NCI-H748 (cell line): ENCODE measurements around the gene PRG3.
"Not testable (repeated sequence)": the region's sequence is repeated elsewhere in the genome, so short reads cannot be mapped to it uniquely, and the experiment has no call there.

ENCODE experiments used
- DNase-seq: peaks from one replicate; lab custom pipeline; 2025; ENCODE audit not compliant: unreplicated experiment; lab: John Stamatoyannopoulos, UW

Gene PRG3

DNA sequence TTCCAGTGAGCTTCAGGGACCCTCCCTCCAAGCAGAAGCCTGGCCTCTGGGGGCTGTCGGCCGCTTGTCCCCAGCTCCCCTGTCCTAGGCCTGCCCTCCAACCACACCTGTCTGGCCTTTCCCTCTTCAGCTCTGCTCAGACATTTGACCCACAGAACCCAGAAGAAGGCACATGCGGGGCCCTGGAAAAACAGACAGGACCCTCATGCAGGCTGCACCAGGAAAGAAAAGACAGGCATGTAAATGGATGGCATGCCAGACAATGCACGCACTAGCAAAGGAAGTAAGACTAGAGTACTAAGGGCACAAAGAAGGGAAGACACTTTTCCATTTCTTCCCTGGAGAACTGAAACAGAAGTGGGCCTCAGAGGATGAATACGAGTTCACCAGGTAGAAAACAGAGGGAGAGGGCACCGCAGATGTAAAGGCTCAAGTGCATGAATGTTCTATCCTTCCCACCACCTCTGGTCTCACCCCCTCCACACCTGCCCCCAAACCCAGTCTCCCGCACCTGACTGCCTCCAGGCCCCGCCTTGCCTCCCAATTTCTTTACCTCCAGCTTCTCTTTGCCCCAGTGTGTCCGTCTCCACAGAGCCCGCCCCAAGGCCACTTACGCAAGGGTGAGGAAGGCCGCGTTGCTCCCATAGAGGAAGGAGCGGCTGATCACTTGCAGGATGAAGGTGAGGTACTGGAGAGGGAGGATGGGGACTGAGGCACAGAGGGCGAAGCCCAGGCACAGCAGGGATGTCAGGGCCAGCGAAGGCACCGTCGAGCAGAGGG, 28.6 kb upstream of the PRG3 start:
- DNase-seq = no peak

DNA sequence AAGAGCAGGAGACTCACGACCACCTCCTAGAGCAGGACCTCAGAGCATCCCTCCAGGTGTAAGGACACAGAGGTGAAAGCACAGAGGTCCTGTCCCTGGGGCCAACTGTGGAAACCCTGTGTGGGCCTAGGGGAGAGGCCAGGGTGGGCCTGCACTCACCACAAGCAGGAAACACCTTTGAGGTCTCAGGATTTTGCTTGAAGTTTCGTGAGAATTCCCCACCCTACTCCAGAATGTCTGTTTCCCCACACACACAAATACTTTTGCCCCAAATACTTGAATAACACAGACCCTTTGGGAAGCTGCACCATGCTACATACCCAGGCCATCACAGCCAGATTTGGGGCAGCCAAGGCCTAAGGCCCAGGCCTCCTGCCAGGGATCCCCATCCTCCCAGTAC, 27.8 kb upstream of the PRG3 start:
- DNase-seq = no peak

DNA sequence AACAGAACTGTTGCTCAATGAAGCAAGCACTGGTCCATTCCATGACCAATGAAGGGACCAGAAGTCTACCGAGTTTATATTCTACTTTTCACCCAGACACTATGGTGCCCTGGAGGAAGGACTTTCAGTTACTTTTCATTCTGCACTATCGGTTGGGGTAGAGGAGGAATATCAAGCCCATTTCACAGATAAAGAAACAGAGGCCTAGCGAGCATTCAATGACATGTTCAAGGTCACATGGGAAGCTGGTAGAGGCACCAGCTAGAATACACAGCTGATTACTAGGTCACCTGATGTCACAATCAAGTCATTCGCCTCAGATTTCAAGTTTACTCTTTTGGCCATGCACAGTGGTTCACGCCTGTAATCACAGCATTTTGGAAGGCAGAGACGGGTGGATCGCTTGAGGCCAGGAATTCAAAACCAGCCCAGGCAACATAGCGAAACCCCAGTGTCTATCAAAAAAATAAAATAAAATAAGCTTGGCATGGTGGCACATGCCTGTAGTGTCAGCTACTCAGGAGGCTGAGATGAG, 27.1 kb upstream of the PRG3 start:
- no peak for DNase-seq

DNA sequence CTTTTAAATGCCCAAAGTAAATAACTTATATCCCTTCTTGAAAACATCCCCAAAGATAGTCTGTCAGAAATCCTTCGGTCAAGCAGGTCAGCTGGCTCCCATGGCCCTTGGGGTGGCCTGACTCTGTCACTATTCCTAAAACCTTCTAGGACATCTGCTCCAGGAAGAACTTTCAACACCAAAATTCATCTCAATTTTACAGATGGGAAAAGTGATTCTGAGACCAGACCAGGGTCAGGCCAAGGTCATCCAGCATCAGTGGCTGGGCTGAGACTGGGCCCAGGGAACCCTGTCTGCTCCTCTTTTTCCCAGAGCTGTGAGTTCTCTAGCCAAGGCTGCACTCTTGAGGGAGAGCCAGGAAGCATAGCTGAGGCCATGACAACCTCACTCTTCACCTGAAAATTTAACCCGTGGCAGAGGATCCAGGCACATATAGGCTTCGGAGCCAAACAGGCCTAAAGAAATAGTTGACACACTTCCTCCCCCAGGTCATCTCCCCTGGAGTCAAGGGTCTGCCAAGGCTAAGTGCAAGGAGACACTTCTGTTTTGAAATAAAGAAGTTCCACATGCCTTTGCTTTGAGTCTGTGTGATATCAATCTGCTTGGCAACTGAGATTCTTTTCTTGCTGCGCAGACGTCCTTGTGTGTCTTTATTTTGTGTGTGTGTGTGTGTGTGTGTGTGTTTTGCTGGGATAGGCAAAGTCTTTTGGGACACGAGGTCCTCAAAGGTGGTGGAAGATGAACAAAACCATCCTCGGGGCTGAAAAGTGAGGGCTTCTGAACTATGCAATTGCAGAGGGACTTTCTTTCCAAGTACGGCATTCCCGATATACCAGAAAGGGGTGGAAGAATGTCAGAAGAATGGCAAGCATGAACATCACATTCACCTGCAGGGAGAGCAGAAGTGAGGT, 26.3 kb upstream of the PRG3 start:
- DNase-seq = no peak

DNA sequence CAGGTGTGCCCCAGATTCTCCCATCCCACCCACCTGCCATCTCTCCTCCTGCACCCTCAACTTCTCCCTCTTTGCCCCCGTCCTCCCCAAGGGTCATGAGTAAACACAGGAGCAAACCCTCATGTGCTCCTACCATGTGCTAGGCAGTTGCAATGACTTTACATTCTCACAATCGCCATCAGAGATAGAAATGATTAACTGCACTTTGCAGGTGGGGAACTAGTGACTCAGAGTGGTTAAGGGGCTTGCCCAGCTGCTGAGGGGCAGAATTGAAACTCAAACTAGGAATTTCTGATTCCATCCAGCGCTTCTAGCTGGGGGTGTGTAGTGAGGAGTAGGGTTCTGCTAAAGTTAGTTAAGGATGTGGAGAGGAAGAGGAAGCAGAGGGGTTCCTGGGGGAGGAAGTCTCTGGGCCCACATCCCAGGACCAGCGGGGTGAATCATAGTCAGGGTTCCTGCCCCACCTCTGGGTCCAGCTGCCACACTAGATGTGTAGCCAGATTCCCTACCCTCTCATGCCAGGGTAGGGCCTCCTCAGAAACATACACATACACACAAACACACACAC, 25.5 kb upstream of the PRG3 start:
- no peak for DNase-seq

DNA sequence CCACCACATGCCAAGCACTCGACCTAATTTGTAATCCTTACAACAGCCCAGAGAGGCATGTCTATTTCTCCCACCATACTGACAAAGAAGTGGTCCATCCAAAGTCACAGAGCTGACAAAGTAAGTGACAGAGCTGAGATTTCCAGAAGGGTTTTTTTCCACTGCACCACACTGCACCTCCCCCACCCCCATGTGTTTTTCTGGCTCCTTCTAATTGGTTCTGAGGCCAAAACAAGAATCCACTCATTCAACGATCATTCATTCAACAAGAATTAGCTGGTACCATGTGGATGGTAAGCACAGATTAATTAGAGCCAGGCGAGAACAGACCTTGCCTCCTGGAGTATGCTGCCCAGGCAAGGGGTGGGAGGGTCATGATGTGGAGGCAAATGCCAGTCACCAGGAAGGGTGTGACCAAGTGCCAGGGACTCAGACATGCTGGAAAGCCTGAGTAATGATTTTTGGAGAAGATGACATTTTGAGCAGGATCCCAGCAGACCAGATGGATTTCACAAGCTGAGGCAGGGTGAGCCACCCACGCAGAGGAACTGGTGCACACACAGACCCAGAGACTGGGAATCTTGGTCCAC, 24.4 kb upstream of the PRG3 start:
- DNase-seq = no peak

DNA sequence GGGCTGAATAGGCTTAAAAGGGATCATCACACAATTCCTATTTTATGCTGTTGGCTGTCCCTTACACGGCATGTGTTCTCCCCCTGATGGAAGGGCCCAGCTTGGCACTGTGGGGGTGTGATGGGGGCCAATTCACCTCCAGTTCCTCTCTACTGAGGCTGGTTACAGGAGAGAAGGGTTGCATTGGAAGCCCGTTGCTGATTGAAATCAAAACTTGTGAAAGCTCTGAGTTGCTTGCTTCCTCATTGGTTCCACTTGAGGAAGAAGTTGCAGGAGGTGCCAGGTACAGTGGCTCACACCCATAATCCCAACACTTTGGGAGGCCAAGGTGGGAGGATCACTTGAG, 22.8 kb upstream of the PRG3 start:
- DNase-seq = no peak

DNA sequence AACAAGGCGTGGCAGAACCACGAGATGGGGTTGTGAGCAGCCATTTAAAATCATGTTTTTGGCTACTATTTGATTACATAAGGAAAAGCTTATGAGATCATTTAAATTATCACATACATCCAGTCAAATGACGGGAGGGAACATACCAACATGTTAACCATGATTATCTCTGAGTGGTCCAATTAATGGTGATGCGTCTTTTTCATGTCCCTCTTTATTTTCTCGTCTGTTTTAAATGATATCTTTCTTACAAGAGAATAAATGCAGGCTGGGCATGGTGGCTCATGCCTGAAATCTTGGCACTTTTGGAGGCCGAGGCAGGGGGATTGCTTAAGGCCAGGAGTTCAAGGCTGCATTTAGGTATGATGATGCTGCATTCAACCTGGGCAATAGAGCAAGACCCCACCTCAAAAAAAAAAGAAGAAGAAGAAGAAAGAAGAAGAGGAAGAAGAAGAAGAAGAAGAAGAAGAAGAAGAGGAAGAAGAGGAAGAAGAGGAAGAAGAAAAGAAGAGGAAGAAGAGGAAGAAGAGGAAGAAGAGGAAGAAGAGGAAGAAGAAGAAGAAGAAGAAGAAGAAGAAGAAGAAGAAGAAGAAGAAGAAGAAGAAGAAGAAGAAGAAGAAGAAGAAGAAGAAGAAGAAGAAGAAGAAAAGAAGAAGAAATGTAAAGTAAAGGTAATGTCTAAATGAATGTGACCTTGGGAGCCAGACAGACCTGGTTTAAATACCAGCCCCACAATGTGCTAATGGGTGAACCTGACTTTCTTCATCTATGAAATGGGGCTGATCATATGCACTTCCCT, 22.3 kb upstream of the PRG3 start:
- not testable (repeated sequence) for DNase-seq

DNA sequence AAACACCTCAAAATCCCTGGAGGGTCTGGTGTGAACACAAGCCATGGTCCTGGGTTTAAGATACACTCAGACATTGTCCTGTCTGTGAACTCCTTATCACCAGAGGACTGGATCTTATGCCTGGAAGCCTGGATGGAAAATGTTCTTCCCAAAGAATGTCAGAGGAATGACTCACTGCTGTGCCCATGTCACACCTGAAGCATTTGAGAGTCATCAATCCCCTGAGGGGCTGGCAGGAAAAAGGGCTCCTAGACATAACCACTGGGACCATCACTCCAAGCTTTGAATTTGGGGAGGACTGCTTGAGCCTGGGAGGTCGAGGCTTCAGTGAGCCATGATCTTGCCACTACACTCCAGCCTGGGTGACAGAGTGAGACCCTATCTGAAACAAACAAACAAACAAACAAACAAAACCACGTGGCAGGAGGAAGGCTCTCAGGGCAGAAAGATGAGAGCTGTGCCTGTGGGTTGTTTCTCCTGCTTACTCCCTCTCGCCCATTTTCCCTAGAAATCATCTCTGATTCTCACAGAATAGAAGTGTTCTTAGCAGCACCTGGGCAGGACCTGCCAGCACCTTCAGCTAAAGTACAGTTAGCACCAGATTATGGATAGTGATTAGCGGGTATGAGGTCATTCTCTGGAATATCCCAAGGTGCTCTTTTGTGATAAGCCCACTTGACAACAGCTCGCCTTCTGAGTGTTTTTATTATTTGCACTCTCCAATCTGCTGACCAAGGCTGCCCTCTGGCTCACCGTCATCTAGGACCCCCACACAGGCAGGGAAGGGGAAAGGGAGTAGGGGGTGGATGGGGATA, 21.4 kb upstream of the PRG3 start:
- peak; percentile 15 for DNase-seq

DNA sequence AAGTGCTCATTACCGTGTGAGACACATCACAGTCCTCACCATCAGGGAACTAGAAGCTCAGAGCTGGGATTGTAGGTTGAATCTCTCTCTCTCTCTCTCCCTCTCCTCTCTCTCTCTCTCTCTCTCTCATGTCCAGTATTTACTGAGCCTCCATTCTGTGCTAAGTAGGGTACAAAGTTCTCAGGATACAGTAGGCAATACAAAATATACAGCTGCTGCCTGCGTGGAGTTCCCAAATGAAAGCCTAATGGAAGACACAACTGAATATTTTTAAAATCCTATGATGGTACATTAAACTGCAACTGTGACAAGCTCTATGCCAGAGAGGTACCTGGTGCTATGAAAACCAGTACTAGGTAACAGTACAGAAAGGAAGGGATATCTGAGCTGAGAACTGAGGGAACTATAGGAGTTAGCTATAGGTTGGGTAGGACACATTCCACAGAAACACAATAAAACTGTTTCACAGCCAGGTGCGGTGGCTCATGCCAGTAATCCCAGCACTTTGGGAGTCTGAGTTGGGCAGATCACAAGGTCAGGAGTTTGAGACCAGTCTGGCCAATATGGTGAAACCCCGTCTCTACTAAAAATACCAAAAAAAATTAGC, 19.1 kb upstream of the PRG3 start:
- DNase-seq = no peak

DNA sequence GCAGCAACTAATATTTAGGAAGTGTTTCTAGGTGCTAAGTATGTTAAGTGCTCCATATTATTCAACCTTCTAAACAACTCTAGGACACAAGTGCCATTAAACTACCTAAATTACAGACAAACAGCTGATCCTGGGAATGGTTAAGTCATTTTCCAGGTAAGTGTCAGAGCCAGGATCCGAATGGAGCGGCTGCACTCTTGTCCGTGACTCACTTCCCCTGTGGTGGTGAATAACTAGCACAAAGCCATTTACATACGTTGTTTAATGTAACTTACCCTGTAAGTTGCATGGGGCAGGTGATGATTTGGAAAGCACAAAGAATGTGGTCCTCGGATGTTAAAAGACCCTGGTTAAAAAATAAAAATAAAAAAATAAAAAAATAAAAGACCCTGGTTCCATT, 18.3 kb upstream of the PRG3 start:
- no peak for DNase-seq

DNA sequence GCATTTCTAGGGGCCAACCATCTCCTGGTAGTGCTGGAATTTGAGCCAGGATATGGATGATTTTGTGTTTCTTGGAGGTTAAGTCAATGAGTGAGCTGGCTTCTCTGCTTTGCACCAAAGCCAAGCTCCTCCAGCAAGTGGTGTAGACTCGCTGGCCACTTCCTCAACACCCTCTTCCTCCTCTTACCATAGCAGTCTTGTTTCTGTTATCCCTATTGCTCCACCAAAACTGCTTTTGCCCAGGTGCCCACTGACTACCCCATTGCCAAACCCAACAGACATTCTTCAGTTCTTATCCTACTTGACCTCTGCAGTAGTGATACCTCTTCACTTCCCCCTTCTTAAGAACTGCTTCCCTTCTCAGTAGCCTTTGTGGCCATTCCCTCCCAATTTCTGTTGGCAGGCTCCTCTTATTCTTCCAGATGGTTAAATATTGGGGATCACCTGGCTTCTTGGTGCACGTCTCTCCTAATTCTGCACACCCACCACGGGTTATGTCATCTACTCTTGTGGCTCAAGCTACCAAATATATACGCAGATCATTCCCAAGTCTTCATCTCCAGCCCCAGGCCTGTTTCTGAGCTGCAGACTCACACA, 16.5 kb upstream of the PRG3 start:
- no peak for DNase-seq

DNA sequence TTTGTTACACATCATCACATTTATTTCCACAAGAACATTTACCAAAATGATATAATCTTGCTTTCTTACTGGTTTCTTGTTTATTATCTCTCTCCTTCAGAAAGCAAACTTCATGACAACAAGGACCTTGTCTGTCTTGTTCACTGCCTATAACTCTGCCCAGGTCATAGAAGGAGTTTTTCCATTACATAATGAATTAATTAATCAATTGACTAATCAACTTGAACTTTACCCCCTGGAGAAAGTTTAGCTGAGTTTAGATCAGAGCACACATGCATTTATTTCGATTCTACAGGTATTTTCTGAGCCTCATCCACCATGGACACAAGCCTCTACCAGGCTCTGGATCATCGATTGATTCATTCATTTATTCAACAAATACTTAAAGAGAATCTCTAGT, 15.8 kb upstream of the PRG3 start:
- DNase-seq = no peak

DNA sequence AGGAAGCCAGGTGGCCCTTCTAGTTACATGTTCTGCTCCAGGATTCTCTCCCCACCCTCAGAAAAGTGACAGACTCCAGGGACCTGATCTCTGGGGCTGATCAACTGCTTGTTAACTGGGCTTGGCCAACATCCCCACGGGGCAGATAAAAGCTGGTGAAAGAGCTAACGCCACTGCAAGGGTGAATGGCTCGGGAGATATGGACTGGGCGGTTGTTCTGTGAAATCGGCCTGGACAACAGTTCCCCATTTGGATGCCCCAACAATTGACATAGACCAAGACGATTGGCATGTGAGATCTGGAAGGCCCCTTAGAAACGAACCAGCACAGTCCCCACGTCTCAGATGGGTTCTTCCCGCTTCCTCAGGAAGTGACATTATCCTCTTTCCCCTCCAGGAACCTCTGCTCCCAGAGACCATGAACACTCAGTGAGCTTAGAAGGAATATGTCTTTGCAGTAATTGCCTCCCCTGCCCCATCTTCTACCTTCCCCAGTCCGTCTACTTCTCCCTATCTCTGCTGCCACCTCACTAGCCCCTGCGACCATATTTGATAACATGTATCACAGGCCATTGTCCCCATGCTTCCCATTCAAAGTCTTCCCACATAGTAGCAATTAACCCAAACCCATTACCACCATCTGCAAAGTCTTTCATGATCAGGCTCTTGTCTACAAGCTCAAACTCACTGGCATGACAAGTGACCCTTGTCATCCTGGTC, 15.1 kb upstream of the PRG3 start:
- DNase-seq = no peak

DNA sequence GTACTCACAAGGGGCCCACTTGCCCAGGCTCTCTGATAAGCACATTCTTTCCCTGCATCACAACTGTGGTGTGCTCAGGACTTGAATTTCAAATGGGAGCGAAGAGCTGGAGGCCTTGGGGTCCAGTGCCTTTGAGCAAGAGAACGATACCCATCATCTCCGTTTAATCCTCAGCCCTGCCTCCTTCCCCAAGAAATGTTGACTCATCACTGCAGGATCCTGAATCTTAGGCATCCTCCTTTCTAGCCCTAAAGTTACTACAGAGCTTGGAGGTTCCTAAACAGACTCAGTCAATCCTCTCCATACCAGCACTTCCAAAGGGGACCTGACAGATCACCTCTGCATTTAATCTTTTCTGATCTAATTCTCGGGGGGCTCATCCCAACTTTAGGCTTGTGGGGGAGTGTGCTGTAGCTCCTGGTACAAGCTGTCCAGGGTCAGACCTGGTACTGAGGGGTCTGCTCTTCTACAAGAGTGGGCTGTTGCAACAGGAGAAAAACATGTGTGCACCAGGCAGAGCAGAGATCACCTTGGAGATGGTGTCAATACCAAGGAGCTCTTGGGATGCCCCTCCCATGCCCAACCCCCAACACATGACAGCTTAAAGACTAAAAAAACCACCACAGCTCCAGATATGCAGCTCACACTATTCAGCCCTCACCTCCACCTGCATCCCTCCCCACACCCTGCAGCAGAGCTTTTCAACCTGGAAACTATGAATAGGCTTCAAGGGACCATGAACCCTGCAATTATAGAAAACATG, 13.4 kb upstream of the PRG3 start:
- no peak for DNase-seq

DNA sequence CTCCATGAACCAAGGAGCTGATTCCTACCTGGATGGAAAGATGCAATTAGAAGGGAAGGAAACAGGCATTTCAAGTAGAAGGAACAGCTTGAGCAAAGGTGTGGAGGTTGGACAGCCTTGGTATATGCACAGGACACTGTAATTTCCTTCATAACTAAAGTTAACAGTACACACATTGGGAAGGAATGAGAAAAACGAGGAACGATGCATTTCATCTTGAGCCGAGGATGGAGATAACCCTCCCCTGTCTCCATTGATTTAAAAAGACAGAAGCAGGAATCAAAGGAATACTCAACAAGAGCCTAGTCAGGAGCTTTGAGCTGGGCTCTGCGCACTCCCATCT, 11.8 kb upstream of the PRG3 start:
- DNase-seq = no peak

DNA sequence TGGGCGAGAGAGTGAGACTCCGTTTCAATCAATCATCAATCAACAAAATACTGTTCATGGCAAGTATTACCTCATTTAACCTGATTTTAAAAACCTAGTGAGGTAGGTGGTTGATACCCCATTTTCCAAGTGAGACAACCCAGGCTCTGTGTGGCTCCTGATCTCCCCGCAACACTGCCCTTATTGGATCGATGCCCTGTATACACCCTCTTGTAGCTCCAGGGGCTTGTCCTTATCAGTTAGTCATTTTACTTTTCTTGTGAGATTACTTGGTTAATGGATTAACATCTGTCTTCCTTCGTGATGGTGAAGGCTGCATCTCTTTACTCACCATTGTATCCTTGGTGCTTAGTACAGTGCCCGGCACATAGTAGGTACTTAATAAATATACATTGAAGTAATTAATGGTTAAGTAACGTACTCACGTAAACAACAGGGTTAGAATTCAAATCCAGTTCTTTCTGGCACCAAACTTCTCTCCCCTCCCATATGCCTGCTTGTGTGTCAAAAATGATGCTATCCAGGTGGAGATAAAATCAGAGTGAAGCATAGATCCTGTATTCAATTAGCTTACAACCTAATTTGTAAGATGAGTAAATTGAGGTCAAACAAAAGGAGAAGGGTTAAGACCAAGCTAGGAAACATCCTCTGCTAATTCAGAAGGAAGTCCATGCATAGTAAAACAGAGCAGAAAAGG, 11.3 kb upstream of the PRG3 start:
- no peak for DNase-seq
